DLD1 (cell line): ENCODE measurements around the gene KLHDC8A.
"Not testable (repeated sequence)": the region's sequence is repeated elsewhere in the genome, so short reads cannot be mapped to it uniquely, and the experiment has no call there.

Experiments used
- in situ Hi-C: cut with HindIII; loops from 2 replicates; pipeline ENCODE4 v1.10.0; 2017; ENCODE audit warnings: low sequenced_read_pairs

Gene KLHDC8A

GRCh38 chr1:205301842-205302588 lies 54.7 kb downstream of the KLHDC8A start:
- in situ Hi-C loops, result no loop called here

- in situ Hi-C loops, result no loop called here
These were observed 55.4 kb downstream of the KLHDC8A start for GRCh38 chr1:205301205-205301821.

- in situ Hi-C loops, result no loop called here
These were observed 56.6 kb downstream of the KLHDC8A start for GRCh38 chr1:205300149-205300548.

GRCh38 chr1:205298191-205298994 lies 58.3 kb downstream of the KLHDC8A start:
- in situ Hi-C loops, result no loop called here

- in situ Hi-C loops, result not testable (repeated sequence)
These were observed 59.1 kb downstream of the KLHDC8A start for GRCh38 chr1:205297546-205298177.

- in situ Hi-C loops, result no loop called here
These were observed 60.6 kb downstream of the KLHDC8A start for GRCh38 chr1:205296154-205296553.

DNA sequence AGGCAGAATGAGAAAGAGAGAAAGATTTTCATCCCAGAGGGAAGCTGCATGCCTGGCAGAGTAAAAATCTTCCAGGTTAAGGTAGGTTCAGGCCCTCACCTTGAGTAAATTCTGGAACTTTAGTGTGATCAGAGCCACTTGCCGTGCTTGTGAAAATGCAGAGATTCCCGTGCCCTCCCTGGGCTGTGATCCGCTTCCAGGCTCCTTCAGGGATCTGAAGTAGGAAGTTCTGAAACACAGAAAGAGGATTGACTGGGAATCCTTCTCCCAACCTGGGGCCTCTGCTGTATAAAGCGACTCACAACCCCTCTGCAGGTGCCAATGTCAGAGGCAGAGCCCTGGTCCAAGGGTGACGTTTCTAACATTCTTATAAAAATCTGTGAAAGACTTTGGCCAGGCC lies 61.8 kb downstream of the KLHDC8A start:
- in situ Hi-C loops, result no loop called here

GRCh38 chr1:205294175-205294917 lies 62.4 kb downstream of the KLHDC8A start:
- in situ Hi-C loops, result no loop called here

- in situ Hi-C loops, result no loop called here
These were observed 63.2 kb downstream of the KLHDC8A start for GRCh38 chr1:205293350-205294074.

DNA sequence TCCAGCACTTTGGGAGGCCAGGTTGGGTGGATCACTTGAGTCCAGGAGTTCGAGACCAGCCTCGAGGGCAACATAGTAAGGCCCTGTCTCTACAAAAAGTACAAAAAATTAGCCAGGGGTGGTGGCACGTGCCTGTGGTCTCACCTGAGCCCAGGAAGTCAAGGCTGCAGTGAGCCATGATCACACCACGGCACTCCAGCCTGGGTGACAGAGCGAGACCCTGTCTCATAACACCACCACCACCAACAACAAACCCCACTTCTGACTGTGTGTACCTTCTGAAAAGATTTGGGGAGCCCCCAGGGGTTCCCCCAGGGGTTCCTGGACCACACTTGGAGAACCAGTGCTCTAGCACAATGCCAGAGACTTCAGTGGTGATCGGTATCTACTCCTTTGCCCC lies 65.1 kb downstream of the KLHDC8A start:
- in situ Hi-C loops, result no loop called here

- in situ Hi-C loops, result no loop called here
These were observed 68.8 kb downstream of the KLHDC8A start for GRCh38 chr1:205287767-205288559.

DNA sequence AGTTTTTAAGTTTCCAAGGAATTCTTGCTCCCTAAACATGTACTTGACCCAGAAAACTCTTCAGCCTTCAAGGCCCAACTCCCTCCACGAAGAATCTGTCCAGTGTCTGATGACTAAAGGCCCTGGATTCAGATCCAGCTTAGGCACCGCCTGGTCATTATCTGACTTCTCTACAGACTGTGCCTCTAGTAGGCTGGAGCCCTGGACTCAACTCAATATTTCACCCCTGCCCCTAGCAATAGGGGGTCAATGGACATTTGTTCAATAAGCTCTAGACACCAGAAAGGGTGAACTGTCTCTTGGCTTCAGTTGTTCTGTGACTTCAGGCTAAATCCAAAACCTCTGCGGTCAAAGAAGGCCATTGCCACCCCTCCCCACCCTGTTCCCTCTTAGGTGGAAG lies 69.6 kb downstream of the KLHDC8A start:
- in situ Hi-C loops, result no loop called here

- in situ Hi-C loops, result no loop called here
These were observed 70.3 kb downstream of the KLHDC8A start for GRCh38 chr1:205286335-205286950.
